SJSA1 (cell line): ENCODE measurements around the gene UBE2J2. TPM values are rescaled to one million over a fixed set of nuclear protein-coding genes. Genes with fewer than 3 reads are reported as not detected.
A peak's percentile ranks its signal among the peaks of the same experiment; 100 is the strongest.
"Not testable (repeated sequence)": the region's sequence is repeated elsewhere in the genome, so short reads cannot be mapped to it uniquely, and the experiment has no call there.

Experiments
- DNase-seq, 2 experiments: peaks; one replicate each; pipeline ENCODE4 v3.0.0-alpha.2; 2015 to 2020; ENCODE audit warnings: low spot score in 2 of 2, low read depth in 1 of 2
- H3K27ac ChIP-seq: fragments of 250-450 bp; sonication (Bioruptor Pico); 2 replicates; pipeline ENCODE4 v1.5.1; 2020; ENCODE audit warnings: mild to moderate bottlenecking, moderate library complexity
- H3K27me3 ChIP-seq: fragments of 250-450 bp; sonication (Bioruptor Pico); replicated peaks from 2 replicates; pipeline ENCODE4 v1.5.1; 2020; ENCODE audit warnings: mild to moderate bottlenecking, moderate library complexity
- H3K36me3 ChIP-seq: fragments of 250-450 bp; sonication (Bioruptor Pico); 2 replicates; pipeline ENCODE4 v1.5.1; 2020; ENCODE audit warnings: mild to moderate bottlenecking
- H3K4me1 ChIP-seq: fragments of 250-450 bp; sonication (Bioruptor Pico); replicated peaks from 2 replicates; pipeline ENCODE4 v1.6.1; 2021; ENCODE audit warnings: mild to moderate bottlenecking
- H3K4me3 ChIP-seq: fragments of 250-450 bp; sonication (Bioruptor Pico); 2 replicates; pipeline ENCODE4 v1.5.1; 2020; ENCODE audit warnings: mild to moderate bottlenecking
- H3K9me3 ChIP-seq: fragments of 250-450 bp; sonication (Bioruptor Pico); replicated peaks from 2 replicates; pipeline ENCODE4 v1.5.1; 2020; ENCODE audit warnings: mild to moderate bottlenecking
- total RNA-seq: library from RNA; depleted of rRNA; stranded (reverse); fragments of >200 nt; shearing (Covaris generic); gene quantifications from 2 replicates; pipeline ENCODE4 v1.2.3, GENCODE V29; 2014; rRNA removed

Gene UBE2J2
- total RNA-seq, result 92.1 and 96.6 TPM in 2 replicates

DNA sequence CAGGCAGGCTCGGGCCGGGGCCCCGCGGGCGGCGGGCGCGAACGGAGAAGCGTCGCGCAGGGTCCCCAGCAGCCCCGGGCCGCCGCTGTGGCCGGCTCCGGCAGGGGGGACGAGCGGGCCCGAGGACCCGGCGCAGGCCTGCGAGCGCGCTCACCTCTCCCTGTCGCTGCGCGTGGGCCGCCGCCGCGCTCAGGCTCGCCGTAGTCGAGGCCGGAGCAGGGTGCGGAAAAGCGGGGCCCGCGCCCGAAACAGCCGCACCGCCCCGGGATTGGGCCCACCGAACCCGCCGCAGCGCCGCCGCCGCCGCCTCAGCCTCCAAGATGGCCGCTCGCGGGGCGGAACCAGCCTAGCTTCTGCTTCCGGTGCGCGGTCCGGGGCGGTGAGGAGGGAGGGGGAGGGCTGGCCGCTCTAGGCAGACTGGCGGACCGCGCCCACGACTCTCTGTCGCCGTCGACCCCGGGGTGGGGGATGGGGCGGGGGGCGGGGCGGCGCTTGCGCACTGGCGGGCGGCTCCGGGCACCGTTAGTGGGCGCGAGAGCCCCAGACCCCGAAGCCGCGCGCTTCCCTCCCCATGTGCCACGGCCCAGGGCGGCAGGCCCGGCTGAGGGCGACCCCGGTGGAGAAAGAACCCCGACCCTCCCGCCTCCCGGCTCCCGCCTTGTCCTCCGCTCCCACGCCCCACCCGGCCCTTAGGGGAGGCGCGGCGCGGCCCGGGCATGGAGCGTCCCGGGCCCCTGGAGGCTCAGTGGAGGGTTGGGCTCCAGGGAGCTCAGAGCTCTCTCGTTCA is at the start of gene UBE2J2:
TSS of gene UBE2J2 (minus strand) at position 343 of the 787 bp plus-strand sequence. CDS start 5,862 bp downstream, outside the sequence.
- Histone ChIP-seq H3K4me1 (peaks cover 66% of the 10 kb centered on the region), H3K4me3 (peak within 1 kb of the TSS; percentile 100), H3K27me3 (no peaks in the 10 kb centered on the region), H3K9me3 (no peaks in the 10 kb centered on the region; the same call in 1 of the 2 replicates), H3K36me3 (peaks cover 46% of the 10 kb centered on the region), H3K27ac (peak within 1 kb of the TSS; percentile 87)
- peak; percentile 82 to 95 for DNase-seq

DNA sequence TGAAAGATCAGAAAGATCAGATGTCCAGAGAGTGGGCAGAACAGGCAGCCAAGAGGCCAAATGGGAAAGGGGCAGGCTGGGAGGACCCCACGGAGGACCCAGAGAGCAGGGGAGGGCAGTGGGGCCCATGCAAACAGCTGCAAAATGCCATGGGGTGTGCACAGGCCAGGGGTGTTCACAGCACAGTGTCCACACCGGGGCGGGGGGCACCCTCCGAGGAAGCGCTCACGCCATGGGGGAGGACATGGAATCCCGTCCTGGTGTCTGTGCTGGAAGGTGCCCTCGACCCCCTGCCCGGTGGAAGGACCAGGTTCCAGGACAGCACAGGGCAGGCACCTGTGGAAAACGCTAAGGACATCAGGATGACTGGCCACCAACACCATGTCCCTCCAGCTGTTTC is 49.3 kb upstream of the UBE2J2 start:
- Histone ChIP-seq H3K4me3 (no peak overlapping the region), H3K4me1 (peaks cover 40% of the 10 kb centered on the region), H3K27ac (no peak overlapping the region)

GRCh38 chr1:1322418-1322817 is 48.8 kb upstream of the UBE2J2 start:
- Histone ChIP-seq H3K36me3 (peaks cover 81% of the 10 kb centered on the region), H3K4me3 (no peak overlapping the region), H3K9me3 (no peaks in the 10 kb centered on the region), H3K27ac (no peak overlapping the region), H3K27me3 (no peaks in the 10 kb centered on the region), H3K4me1 (peaks cover 42% of the 10 kb centered on the region)
- no peak for DNase-seq

More for the DNA sequence above, 49.3 kb upstream of the UBE2J2 start:
- Histone ChIP-seq H3K27me3 (no peaks in the 10 kb centered on the region), H3K9me3 (no peaks in the 10 kb centered on the region), H3K36me3 (peaks cover 81% of the 10 kb centered on the region)
- no peak for DNase-seq

DNA sequence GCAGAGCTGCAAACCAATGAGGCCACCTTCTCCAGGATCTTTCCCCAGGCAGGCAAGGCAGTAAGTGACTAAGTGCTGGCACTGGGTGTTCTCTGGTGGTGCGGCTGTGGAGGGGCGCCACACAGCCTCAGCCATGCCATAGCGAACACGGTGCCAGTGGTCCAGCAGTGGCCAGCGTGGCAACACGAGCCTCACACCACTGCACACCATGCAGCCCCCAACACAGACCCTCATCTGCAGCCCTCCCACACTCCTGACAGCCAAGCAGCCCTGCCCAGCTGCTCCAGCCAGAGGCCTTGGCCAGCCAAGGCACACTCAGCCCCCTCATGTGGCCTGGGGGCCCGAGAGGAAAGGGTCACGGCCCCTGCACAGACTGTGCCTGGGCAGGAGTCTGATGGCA is 47.8 kb upstream of the UBE2J2 start:
- Histone ChIP-seq H3K4me3 (no peak overlapping the region), H3K4me1 (peaks cover 42% of the 10 kb centered on the region), H3K36me3 (peaks cover 81% of the 10 kb centered on the region), H3K27ac (no peak overlapping the region), H3K9me3 (no peaks in the 10 kb centered on the region), H3K27me3 (no peaks in the 10 kb centered on the region)
- DNase-seq, result no peak

- no peaks in the 10 kb centered on the region for H3K9me3 ChIP-seq
- H3K27ac ChIP-seq, result no peak overlapping the region
- DNase-seq, result no peak
- H3K36me3 ChIP-seq, result peaks cover 85% of the 10 kb centered on the region
- H3K4me1 ChIP-seq, result peaks cover 41% of the 10 kb centered on the region
- no peaks in the 10 kb centered on the region for H3K27me3 ChIP-seq
- no peak overlapping the region for H3K4me3 ChIP-seq
Measured at GRCh38 chr1:1320666-1321448, 47.2 kb upstream of the UBE2J2 start.

GRCh38 chr1:1319646-1319941 is 45.9 kb upstream of the UBE2J2 start:
- peaks cover 30% of the 10 kb centered on the region for H3K4me1 ChIP-seq

GRCh38 chr1:1318777-1319645 is 45.4 kb upstream of the UBE2J2 start:
- Histone ChIP-seq H3K4me1 (peaks cover 27% of the 10 kb centered on the region), H3K4me3 (no peak overlapping the region), H3K27ac (peak overlapping the region; percentile 21; the same call in 1 of the 2 replicates), H3K27me3 (no peaks in the 10 kb centered on the region), H3K36me3 (peaks cover 84% of the 10 kb centered on the region), H3K9me3 (no peaks in the 10 kb centered on the region)
- no peak for DNase-seq

More at GRCh38 chr1:1319646-1319941, 45.9 kb upstream of the UBE2J2 start:
- DNase-seq, result no peak
- Histone ChIP-seq H3K36me3 (peaks cover 82% of the 10 kb centered on the region), H3K9me3 (no peaks in the 10 kb centered on the region), H3K4me3 (no peak overlapping the region), H3K27me3 (no peaks in the 10 kb centered on the region), H3K27ac (no peak overlapping the region)

DNA sequence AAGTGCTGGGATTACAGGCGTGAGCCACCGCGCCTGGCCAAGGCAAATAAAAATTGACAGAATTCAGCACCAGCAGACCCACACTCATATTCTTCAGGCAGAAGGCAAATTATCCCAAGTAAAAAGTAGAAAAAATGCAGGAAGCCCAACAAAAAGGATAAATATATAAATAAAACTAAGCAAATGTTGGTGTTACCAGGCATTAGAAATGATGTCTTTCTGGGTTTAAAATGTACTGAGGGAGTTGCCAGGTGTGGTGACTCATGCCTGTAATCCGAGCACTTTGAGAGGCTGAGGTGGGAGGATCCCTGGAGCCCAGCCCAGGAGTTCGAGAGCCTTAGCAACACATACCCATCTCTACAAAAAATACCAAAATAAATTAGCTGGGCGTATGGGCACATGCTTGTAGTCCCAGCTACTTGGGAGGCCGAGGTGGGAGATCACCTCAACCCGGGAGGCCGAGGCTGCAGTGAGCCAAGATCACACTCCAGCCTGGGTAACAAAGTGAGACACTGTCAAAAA is 44.5 kb upstream of the UBE2J2 start:
- Histone ChIP-seq H3K4me3 (no peak overlapping the region), H3K9me3 (no peaks in the 10 kb centered on the region), H3K27ac (peak overlapping the region; percentile 21; the same call in 1 of the 2 replicates), H3K27me3 (no peaks in the 10 kb centered on the region), H3K4me1 (peaks cover 23% of the 10 kb centered on the region), H3K36me3 (peaks cover 92% of the 10 kb centered on the region)
- peak; percentile 58 to 85 for DNase-seq

DNA sequence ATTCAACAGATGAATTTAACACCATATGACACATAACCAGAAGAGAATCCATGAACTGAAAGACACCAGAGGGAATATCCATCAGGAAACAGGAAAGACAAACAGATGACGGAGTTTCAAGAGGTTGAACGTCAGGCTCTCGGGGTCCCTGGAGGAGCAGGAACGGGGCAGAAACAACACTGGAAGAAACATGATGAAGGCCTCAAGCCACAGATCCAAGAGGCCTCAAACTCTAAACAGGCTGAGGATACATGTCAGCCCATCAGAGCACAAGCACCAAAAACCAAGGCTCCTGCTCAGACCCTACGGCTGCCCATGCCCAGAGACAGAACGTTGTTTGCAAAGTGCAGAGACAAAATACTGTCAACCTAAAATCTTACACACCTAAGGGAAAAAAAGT is 43.8 kb upstream of the UBE2J2 start:
- Histone ChIP-seq H3K4me1 (peaks cover 19% of the 10 kb centered on the region), H3K4me3 (no peak overlapping the region), H3K27ac (no peak overlapping the region), H3K27me3 (no peaks in the 10 kb centered on the region), H3K9me3 (no peaks in the 10 kb centered on the region), H3K36me3 (peaks cover 94% of the 10 kb centered on the region)
- no peak for DNase-seq

DNA sequence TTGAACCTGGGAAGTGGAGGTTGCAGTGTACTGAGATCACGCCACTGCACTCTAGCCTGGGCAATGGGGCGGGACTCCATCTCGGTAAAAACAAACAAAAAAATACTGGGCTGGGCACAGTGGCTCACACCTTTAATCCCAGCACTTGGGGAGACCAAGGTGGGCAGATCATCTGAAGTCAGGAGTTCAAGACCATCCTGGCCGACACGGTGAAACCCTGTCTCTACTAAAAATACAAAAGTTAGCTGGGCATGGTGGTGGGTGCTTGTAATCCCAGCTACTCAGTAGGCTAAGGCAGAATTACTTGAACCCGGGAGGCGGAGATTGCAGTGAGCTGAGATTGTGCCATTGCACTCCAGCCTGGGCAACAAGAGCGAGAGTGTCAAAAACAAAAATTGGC is 42.5 kb upstream of the UBE2J2 start:
- DNase-seq, H3K9me3 ChIP-seq, H3K27me3 ChIP-seq, H3K4me3 ChIP-seq, H3K27ac ChIP-seq: not testable (repeated sequence)
- peaks cover 96% of the 10 kb centered on the region for H3K36me3 ChIP-seq
- H3K4me1 ChIP-seq, result peaks cover 15% of the 10 kb centered on the region

DNA sequence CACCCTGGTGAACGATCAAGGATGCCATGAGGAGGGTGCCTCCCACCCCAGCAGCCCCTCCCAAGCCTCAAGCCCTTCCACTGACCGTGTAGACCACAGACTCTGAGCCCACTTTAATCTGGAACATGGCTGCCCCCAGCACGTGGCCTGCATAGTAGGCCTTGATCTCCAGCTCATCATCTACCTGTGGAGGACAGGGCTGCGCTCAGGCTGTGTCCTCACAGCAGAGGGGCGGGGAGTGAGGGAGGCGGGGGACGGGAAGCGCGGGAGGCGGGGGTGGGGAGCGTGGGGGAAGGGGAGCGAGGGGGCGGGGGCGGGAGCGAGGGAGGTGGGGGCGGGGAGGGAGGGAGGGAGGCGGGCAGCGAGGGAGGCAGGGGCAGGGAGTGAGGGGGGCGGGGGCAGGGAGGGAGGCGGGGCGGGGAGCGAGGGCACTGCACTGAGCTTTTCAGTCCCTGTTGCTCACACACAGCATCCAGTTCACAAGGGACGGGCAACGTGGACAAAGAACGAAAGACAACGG is 41.8 kb upstream of the UBE2J2 start:
- Histone ChIP-seq H3K27me3 (no peaks in the 10 kb centered on the region), H3K27ac (no peak overlapping the region), H3K36me3 (peaks cover 96% of the 10 kb centered on the region), H3K4me3 (no peak overlapping the region), H3K9me3 (no peaks in the 10 kb centered on the region), H3K4me1 (peaks cover 15% of the 10 kb centered on the region)
- DNase-seq, result no peak

GRCh38 chr1:1314678-1315335 is 41.2 kb upstream of the UBE2J2 start:
- H3K9me3 ChIP-seq, result no peaks in the 10 kb centered on the region
- peaks cover 18% of the 10 kb centered on the region for H3K4me1 ChIP-seq
- DNase-seq, result no peak
- H3K36me3 ChIP-seq, result peaks cover 96% of the 10 kb centered on the region
- H3K4me3 ChIP-seq, result no peak overlapping the region
- H3K27me3 ChIP-seq, result no peaks in the 10 kb centered on the region
- no peak overlapping the region for H3K27ac ChIP-seq

- no peak overlapping the region for H3K4me3 ChIP-seq
- no peaks in the 10 kb centered on the region for H3K9me3 ChIP-seq
- no peak for DNase-seq
- H3K36me3 ChIP-seq, result peaks cover 96% of the 10 kb centered on the region
- H3K27me3 ChIP-seq, result no peaks in the 10 kb centered on the region
- H3K27ac ChIP-seq, result no peak overlapping the region
- peaks cover 24% of the 10 kb centered on the region for H3K4me1 ChIP-seq
Measured at GRCh38 chr1:1314237-1314586, 40.6 kb upstream of the UBE2J2 start.
